Activated gamma-delta T cell treated with Interleukin-2 at 50 U/mL for 16 hours (primary cell): ENCODE measurements around the gene MICAL2.

Experiments
- DNase-seq: peaks from one replicate; pipeline ENCODE4 v3.0.0-alpha.2; 2020

The MICAL2 gene

GRCh38 chr11:12279672-12280108 is 169.3 kb downstream of the MICAL2 start:
- no peak for DNase-seq

- DNase-seq = no peak
Observed at GRCh38 chr11:12280199-12280837, 169.9 kb downstream of the MICAL2 start.

GRCh38 chr11:12280838-12281565 is 170.6 kb downstream of the MICAL2 start:
- DNase-seq = no peak

GRCh38 chr11:12281571-12282478 is 171.4 kb downstream of the MICAL2 start:
- DNase-seq = peak; percentile 79

GRCh38 chr11:12282676-12283075 is 172.3 kb downstream of the MICAL2 start:
- DNase-seq = no peak

- no peak for DNase-seq
Observed at GRCh38 chr11:12284316-12285050, 174.1 kb downstream of the MICAL2 start.

- DNase-seq = no peak
Observed at GRCh38 chr11:12285106-12285505, 174.7 kb downstream of the MICAL2 start.

GRCh38 chr11:12285811-12286222 is 175.4 kb downstream of the MICAL2 start:
- DNase-seq = no peak

GRCh38 chr11:12286606-12287005 is 176.2 kb downstream of the MICAL2 start:
- DNase-seq = no peak

- no peak for DNase-seq
Observed at GRCh38 chr11:12287009-12287373, 176.6 kb downstream of the MICAL2 start.

GRCh38 chr11:12287374-12288211 is 177.2 kb downstream of the MICAL2 start:
- no peak for DNase-seq

- DNase-seq = peak; percentile 31
Observed at GRCh38 chr11:12288212-12288930, 178.0 kb downstream of the MICAL2 start.

- DNase-seq = no peak
Observed at GRCh38 chr11:12288931-12289666, 178.7 kb downstream of the MICAL2 start.

GRCh38 chr11:12289667-12290476 is 179.5 kb downstream of the MICAL2 start:
- no peak for DNase-seq

GRCh38 chr11:12290477-12290922 is 180.1 kb downstream of the MICAL2 start:
- DNase-seq = no peak

GRCh38 chr11:12291313-12291712 is 180.9 kb downstream of the MICAL2 start:
- no peak for DNase-seq

GRCh38 chr11:12291766-12292165 is 181.4 kb downstream of the MICAL2 start:
- DNase-seq = no peak

- no peak for DNase-seq
Observed at GRCh38 chr11:12292766-12293165, 182.4 kb downstream of the MICAL2 start.

GRCh38 chr11:12293486-12293885 is 183.1 kb downstream of the MICAL2 start:
- no peak for DNase-seq
